NB4 (cell line): ENCODE data around the gene GIMD1.

ENCODE experiments used
- CTCF ChIP-seq: IDR thresholded peaks from one replicate; pipeline ENCODE4 v1.5.1; 2012; ENCODE audit warnings: low read depth, low read length
- MAX ChIP-seq: IDR thresholded peaks from 2 replicates; pipeline ENCODE4 v1.6.1; 2011; ENCODE audit warnings: low read depth, low read length
- MYC ChIP-seq: IDR thresholded peaks from 2 replicates; pipeline ENCODE4 v1.6.1; 2011; ENCODE audit warnings: low read depth, low read length
- POLR2A ChIP-seq: IDR thresholded peaks from 2 replicates; pipeline ENCODE4 v1.6.1; 2011; ENCODE audit warnings: mild to moderate bottlenecking; ENCODE audit not compliant: insufficient read length; ENCODE audit errors: extremely low read depth

GRCh38 chr4:106371161-106371560 is 2.6 kb upstream of the GIMD1 start:
- TF ChIP-seq CTCF (no peak), POLR2A (no peak), MAX (no peak), MYC (no peak)
